GDM1 (cell line): ENCODE measurements around the gene OPTC.
"Not testable (repeated sequence)": the region's sequence is repeated elsewhere in the genome, so short reads cannot be mapped to it uniquely, and the experiment has no call there.

ENCODE experiments used
- DNase-seq: peaks from one replicate; lab custom pipeline; 2025; lab: John Stamatoyannopoulos, UW

OPTC gene

GRCh38 chr1:203493901-203494300 is at the start of gene OPTC:
Gene OPTC, plus strand, starts transcription at chr1:203494153. Its CDS starts 1,853 bp downstream, at chr1:203496006.
- DNase-seq: no peak

GRCh38 chr1:203444171-203444576 is 49.8 kb upstream of the OPTC start:
- DNase-seq: no peak

GRCh38 chr1:203447151-203447550 is 46.8 kb upstream of the OPTC start:
- no peak for DNase-seq

GRCh38 chr1:203447598-203447997 is 46.4 kb upstream of the OPTC start:
- not testable (repeated sequence) for DNase-seq

GRCh38 chr1:203448521-203449061 is 45.4 kb upstream of the OPTC start:
- no peak for DNase-seq

GRCh38 chr1:203450001-203450400 is 44.0 kb upstream of the OPTC start:
- no peak for DNase-seq

- no peak for DNase-seq
Observed at GRCh38 chr1:203450479-203451149, 43.3 kb upstream of the OPTC start.

GRCh38 chr1:203451836-203452784 is 41.8 kb upstream of the OPTC start:
- DNase-seq: no peak

GRCh38 chr1:203453016-203453415 is 40.9 kb upstream of the OPTC start:
- no peak for DNase-seq

- no peak for DNase-seq
Observed at GRCh38 chr1:203453616-203454015, 40.3 kb upstream of the OPTC start.

GRCh38 chr1:203454986-203455471 is 38.9 kb upstream of the OPTC start:
- DNase-seq: no peak

GRCh38 chr1:203455706-203456105 is 38.2 kb upstream of the OPTC start:
- DNase-seq: no peak

GRCh38 chr1:203456577-203456976 is 37.4 kb upstream of the OPTC start:
- DNase-seq: no peak

- no peak for DNase-seq
Observed at GRCh38 chr1:203458078-203458477, 35.9 kb upstream of the OPTC start.

GRCh38 chr1:203459671-203460201 is 34.2 kb upstream of the OPTC start:
- DNase-seq: no peak

GRCh38 chr1:203461717-203462116 is 32.2 kb upstream of the OPTC start:
- no peak for DNase-seq

- DNase-seq: no peak
Observed at GRCh38 chr1:203462143-203462542, 31.8 kb upstream of the OPTC start.

GRCh38 chr1:203462878-203463277 is 31.1 kb upstream of the OPTC start:
- DNase-seq: no peak

GRCh38 chr1:203463469-203464062 is 30.4 kb upstream of the OPTC start:
- DNase-seq: no peak

GRCh38 chr1:203464226-203464625 is 29.7 kb upstream of the OPTC start:
- no peak for DNase-seq

- no peak for DNase-seq
Observed at GRCh38 chr1:203464743-203465142, 29.2 kb upstream of the OPTC start.
